SK-N-SH (cell line): ENCODE results near the gene AGPAT3.

Source experiments
- GABPA ChIP-seq: IDR thresholded peaks from 2 replicates; pipeline ENCODE4 v1.4.0; 2012; ENCODE audit warnings: low read depth, mild to moderate bottlenecking
- TF ChIP-seq, protein P1 (sequence below): fragments of 200-600 bp; sonication (generic); IDR thresholded peaks from 2 replicates; pipeline ENCODE4 v1.6.1; 2017; ENCODE audit warnings: antibody characterized with exemption, mild to moderate bottlenecking, moderate library complexity

DNA sequence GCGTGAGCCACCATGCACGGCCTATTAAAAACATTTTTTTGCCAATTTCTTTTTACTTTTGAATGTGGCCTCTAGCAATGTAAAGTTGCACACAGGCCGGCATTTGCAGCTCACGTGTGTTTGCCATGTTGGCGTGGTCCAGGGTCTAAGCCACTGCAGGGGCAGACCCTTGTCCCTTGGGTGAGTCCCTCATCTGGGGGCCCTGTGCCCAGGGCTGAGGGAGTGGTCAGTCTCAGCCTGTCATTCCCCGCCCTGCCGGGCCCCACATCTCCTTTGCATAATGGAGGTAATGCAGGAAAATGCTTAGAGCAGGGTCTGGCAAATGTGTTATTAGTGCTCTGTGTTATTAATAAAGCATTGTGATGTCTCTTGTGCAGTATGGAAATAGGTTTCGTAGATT, 16.9 kb downstream of the AGPAT3 start:
- TF ChIP-seq, protein P1, sequence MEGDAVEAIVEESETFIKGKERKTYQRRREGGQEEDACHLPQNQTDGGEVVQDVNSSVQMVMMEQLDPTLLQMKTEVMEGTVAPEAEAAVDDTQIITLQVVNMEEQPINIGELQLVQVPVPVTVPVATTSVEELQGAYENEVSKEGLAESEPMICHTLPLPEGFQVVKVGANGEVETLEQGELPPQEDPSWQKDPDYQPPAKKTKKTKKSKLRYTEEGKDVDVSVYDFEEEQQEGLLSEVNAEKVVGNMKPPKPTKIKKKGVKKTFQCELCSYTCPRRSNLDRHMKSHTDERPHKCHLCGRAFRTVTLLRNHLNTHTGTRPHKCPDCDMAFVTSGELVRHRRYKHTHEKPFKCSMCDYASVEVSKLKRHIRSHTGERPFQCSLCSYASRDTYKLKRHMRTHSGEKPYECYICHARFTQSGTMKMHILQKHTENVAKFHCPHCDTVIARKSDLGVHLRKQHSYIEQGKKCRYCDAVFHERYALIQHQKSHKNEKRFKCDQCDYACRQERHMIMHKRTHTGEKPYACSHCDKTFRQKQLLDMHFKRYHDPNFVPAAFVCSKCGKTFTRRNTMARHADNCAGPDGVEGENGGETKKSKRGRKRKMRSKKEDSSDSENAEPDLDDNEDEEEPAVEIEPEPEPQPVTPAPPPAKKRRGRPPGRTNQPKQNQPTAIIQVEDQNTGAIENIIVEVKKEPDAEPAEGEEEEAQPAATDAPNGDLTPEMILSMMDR: no peak
- TF ChIP-seq GABPA: no peak
